B cell (primary cell): Measurements from ENCODE around the gene NFKBIZ.

Experiments
- EZH2 ChIP-seq: IDR thresholded peaks from 2 replicates; pipeline ENCODE4 v1.6.1; 2012; ENCODE audit warnings: borderline replicate concordance, low read depth, mild to moderate bottlenecking, moderate library complexity, low read length; ENCODE audit not compliant: insufficient read depth, poor library complexity, severe bottlenecking
- TF ChIP-seq, protein P1 (sequence below): fragments of 200-600 bp; IDR thresholded peaks from one replicate; pipeline ENCODE4 v1.8.0; 2022; ENCODE audit warnings: antibody characterized with exemption, mild to moderate bottlenecking

GRCh38 chr3:101833446-101833974 is 15.8 kb upstream of the NFKBIZ start:
- TF ChIP-seq, protein P1, sequence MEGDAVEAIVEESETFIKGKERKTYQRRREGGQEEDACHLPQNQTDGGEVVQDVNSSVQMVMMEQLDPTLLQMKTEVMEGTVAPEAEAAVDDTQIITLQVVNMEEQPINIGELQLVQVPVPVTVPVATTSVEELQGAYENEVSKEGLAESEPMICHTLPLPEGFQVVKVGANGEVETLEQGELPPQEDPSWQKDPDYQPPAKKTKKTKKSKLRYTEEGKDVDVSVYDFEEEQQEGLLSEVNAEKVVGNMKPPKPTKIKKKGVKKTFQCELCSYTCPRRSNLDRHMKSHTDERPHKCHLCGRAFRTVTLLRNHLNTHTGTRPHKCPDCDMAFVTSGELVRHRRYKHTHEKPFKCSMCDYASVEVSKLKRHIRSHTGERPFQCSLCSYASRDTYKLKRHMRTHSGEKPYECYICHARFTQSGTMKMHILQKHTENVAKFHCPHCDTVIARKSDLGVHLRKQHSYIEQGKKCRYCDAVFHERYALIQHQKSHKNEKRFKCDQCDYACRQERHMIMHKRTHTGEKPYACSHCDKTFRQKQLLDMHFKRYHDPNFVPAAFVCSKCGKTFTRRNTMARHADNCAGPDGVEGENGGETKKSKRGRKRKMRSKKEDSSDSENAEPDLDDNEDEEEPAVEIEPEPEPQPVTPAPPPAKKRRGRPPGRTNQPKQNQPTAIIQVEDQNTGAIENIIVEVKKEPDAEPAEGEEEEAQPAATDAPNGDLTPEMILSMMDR, result no peak
- TF ChIP-seq EZH2, result no peak
